Measurements from ENCODE around the gene AKAP5. TPM values are rescaled to one million over a fixed set of nuclear protein-coding genes. Genes with fewer than 3 reads are reported as not detected.

The AKAP5 gene
- total and polyA plus RNA-seq, 4 donors, result 0.15 to 1.8 (median 1.2) TPM

- Histone ChIP-seq H3K27ac (ENCODE audit: low read depth in 1 of 2, low read length in 1 of 2) (no peak overlapping the region), H3K36me3 (ENCODE audit: control insufficient read depth in 4 of 4, insufficient read depth in 4 of 4, low read length in 4 of 4) (peaks cover 4 to 24% (median 17%) of the 10 kb centered on the region in 4 donors), H3K4me3 (no peak overlapping the region), H3K27me3 (ENCODE audit: control insufficient read depth in 3 of 3, insufficient read depth in 3 of 3, low read length in 2 of 3) (no peaks in the 10 kb centered on the region), H3K9me3 (ENCODE audit: control insufficient read depth in 4 of 4, insufficient read depth in 3 of 4, low read length in 3 of 4) (no peaks in the 10 kb centered on the region), H3K4me1 (ENCODE audit: control insufficient read depth in 5 of 5, insufficient read depth in 5 of 5, low read length in 5 of 5) (peaks cover 0 to 7% (median 0%) of the 10 kb centered on the region in 5 donors), H3K9ac (ENCODE audit: insufficient read depth in 1 of 2, low read length in 2 of 2) (no peak overlapping the region)
- TF ChIP-seq, protein P1, sequence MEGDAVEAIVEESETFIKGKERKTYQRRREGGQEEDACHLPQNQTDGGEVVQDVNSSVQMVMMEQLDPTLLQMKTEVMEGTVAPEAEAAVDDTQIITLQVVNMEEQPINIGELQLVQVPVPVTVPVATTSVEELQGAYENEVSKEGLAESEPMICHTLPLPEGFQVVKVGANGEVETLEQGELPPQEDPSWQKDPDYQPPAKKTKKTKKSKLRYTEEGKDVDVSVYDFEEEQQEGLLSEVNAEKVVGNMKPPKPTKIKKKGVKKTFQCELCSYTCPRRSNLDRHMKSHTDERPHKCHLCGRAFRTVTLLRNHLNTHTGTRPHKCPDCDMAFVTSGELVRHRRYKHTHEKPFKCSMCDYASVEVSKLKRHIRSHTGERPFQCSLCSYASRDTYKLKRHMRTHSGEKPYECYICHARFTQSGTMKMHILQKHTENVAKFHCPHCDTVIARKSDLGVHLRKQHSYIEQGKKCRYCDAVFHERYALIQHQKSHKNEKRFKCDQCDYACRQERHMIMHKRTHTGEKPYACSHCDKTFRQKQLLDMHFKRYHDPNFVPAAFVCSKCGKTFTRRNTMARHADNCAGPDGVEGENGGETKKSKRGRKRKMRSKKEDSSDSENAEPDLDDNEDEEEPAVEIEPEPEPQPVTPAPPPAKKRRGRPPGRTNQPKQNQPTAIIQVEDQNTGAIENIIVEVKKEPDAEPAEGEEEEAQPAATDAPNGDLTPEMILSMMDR (IDR thresholded peaks at IDR 0.05; ENCODE audit: control extremely low read depth, extremely low read depth), result no peak
- peak; percentile 41 for ATAC-seq (ENCODE audit: insufficient read depth, low FRiP score)
- 82 to 83% methylated on average over 4 of the region's 4 CpGs for WGBS, 2 donors
- DNase-seq, result no peak
Observed at GRCh38 chr14:64520699-64521098, 55.4 kb downstream of the AKAP5 start.

GRCh38 chr14:64522591-64523355 is 57.5 kb downstream of the AKAP5 start:
- H3K4me3 ChIP-seq, result no peak overlapping the region
- DNase-seq, result no peak
- peaks cover 0 to 7% (median 0%) of the 10 kb centered on the region in 5 donors for H3K4me1 ChIP-seq (ENCODE audit: control insufficient read depth in 5 of 5, insufficient read depth in 5 of 5, low read length in 5 of 5)
- no peaks in the 10 kb centered on the region for H3K9me3 ChIP-seq (ENCODE audit: control insufficient read depth in 4 of 4, insufficient read depth in 3 of 4, low read length in 3 of 4)
- whole genome bisulfite sequencing, 2 donors, result 80 to 89% methylated on average over 9 of the region's 9 CpGs
- TF ChIP-seq, protein P1 (IDR thresholded peaks at IDR 0.05; ENCODE audit: control extremely low read depth, extremely low read depth), result no peak
- ATAC-seq (ENCODE audit: insufficient read depth, low FRiP score), result no peak
- no peaks in the 10 kb centered on the region for H3K27me3 ChIP-seq (ENCODE audit: control insufficient read depth in 3 of 3, insufficient read depth in 3 of 3, low read length in 2 of 3)
- peaks cover 9 to 31% (median 20%) of the 10 kb centered on the region in 4 donors for H3K36me3 ChIP-seq (ENCODE audit: control insufficient read depth in 4 of 4, insufficient read depth in 4 of 4, low read length in 4 of 4)
- H3K27ac ChIP-seq (ENCODE audit: low read depth in 1 of 2, low read length in 1 of 2), result no peak overlapping the region
- no peak overlapping the region for H3K9ac ChIP-seq (ENCODE audit: insufficient read depth in 1 of 2, low read length in 2 of 2)

Other genes with a start within 250 kb of the AKAP5 start
- 1 to 10 TPM in 1 of 2 donors, under 1 TPM in 1; 0.55 to 3.4 TPM for gene ESR2, start 171.1 kb upstream of the AKAP5 start, total RNA-seq
- under 1 TPM; 0.11 to 0.20 TPM for gene ESR2, start 171.1 kb upstream of the AKAP5 start, polyA plus RNA-seq
- 10 to 100 TPM; 30.5 to 58.7 TPM for gene MTHFD1, start 77.1 kb upstream of the AKAP5 start, total RNA-seq
- gene MTHFD1, start 77.1 kb upstream of the AKAP5 start, polyA plus RNA-seq, result 10 to 100 TPM; 20.9 to 27.7 TPM
- gene ZBTB25, start 38.3 kb downstream of the AKAP5 start, total RNA-seq, result 10 to 100 TPM; 14.0 to 15.4 TPM
- gene ZBTB25, start 38.3 kb downstream of the AKAP5 start, polyA plus RNA-seq, result 1 to 10 TPM; 4.0 to 4.5 TPM
- 10 to 100 TPM; 33.5 to 65.5 TPM for gene ZBTB1, start 39.3 kb downstream of the AKAP5 start, total RNA-seq
- 10 to 100 TPM; 13.4 to 16.4 TPM for gene ZBTB1, start 39.3 kb downstream of the AKAP5 start, polyA plus RNA-seq
- gene HSPA2, start 75.2 kb downstream of the AKAP5 start, total RNA-seq, result 10 to 100 TPM; 11.5 to 20.5 TPM
- 10 to 100 TPM in 1 of 2 donors, 1 to 10 TPM in 1; 6.9 to 11.3 TPM for gene HSPA2, start 75.2 kb downstream of the AKAP5 start, polyA plus RNA-seq
- 1 to 10 TPM; 2.3 to 3.1 TPM for gene PPP1R36, start 84.5 kb downstream of the AKAP5 start, total RNA-seq
- 1 to 10 TPM; 1.2 to 1.6 TPM for gene PPP1R36, start 84.5 kb downstream of the AKAP5 start, polyA plus RNA-seq
- gene PLEKHG3, start 238.9 kb downstream of the AKAP5 start, total RNA-seq, result 10 to 100 TPM; 30.3 to 43.5 TPM
- gene PLEKHG3, start 238.9 kb downstream of the AKAP5 start, polyA plus RNA-seq, result 10 to 100 TPM; 11.0 to 12.8 TPM